ENCODE measurements around the gene OSBPL2. TPM values are rescaled to one million over a fixed set of nuclear protein-coding genes. Genes with fewer than 3 reads are reported as not detected.

Gene OSBPL2
- total RNA-seq, 4 donors from 2014 or later = 48.4 to 65.1 (median 55.8) TPM

DNA sequence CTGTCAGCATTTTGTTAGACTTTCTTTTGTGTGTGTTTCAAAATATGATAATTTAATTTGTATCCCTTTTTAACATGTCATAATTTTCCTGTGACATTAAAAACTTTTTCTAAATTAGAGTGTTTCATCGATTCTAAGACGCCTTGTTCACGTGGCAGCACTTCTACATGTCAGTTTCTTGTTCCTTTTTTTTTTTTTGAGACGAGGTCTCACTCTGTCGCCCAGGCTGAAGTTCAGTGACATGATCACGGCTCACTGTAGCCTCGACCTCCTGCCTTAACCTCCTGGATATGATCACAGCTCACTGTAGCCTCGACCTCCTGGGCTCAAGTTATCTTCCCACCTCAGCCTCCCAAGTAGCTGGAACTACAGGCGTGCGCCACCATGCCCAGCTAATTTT is 36.9 kb downstream of the OSBPL2 start:
- H3K36me3 ChIP-seq = peaks cover 19 to 91% (median 34%) of the 10 kb centered on the region in 3 donors
- no peaks in the 10 kb centered on the region for H3K4me1 ChIP-seq
- no peak for DNase-seq
- no peaks in the 10 kb centered on the region for H3K9me3 ChIP-seq
- no peak for TF ChIP-seq POLR2A (IDR thresholded peaks at IDR 0.05)
- TF ChIP-seq, protein P1, sequence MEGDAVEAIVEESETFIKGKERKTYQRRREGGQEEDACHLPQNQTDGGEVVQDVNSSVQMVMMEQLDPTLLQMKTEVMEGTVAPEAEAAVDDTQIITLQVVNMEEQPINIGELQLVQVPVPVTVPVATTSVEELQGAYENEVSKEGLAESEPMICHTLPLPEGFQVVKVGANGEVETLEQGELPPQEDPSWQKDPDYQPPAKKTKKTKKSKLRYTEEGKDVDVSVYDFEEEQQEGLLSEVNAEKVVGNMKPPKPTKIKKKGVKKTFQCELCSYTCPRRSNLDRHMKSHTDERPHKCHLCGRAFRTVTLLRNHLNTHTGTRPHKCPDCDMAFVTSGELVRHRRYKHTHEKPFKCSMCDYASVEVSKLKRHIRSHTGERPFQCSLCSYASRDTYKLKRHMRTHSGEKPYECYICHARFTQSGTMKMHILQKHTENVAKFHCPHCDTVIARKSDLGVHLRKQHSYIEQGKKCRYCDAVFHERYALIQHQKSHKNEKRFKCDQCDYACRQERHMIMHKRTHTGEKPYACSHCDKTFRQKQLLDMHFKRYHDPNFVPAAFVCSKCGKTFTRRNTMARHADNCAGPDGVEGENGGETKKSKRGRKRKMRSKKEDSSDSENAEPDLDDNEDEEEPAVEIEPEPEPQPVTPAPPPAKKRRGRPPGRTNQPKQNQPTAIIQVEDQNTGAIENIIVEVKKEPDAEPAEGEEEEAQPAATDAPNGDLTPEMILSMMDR (IDR thresholded peaks at IDR 0.05) = no peak
- H3K27me3 ChIP-seq = no peaks in the 10 kb centered on the region
- H3K27ac ChIP-seq = no peak overlapping the region
- intact Hi-C loops (cut with DNase I) = no loop called here
- 86 to 88% methylated on average over 10 of the region's 10 CpGs for WGBS, 2 donors
- no peak overlapping the region for H3K4me3 ChIP-seq

DNA sequence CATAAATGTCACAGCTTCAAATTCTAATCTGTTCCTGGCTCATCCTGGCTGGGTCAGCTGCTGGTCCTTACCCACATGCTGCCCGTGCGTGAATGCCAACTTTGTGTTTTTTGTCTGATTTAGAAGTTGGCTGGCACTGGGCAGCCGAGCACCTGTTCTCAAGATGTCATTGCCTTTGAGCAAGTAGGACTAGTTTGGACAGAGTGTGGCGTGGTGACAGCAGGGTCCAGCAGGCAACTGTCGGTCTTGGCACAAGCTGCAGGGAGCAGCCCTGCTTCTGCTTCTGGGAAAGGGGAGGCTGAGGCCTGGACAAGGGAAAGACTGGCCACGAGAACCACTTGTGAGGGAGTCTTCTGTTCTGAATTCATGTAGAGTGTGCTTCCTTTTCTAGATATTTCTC is 38.1 kb downstream of the OSBPL2 start:
- 76 to 83% methylated on average over 6 of the region's 6 CpGs for WGBS, 2 donors

DNA sequence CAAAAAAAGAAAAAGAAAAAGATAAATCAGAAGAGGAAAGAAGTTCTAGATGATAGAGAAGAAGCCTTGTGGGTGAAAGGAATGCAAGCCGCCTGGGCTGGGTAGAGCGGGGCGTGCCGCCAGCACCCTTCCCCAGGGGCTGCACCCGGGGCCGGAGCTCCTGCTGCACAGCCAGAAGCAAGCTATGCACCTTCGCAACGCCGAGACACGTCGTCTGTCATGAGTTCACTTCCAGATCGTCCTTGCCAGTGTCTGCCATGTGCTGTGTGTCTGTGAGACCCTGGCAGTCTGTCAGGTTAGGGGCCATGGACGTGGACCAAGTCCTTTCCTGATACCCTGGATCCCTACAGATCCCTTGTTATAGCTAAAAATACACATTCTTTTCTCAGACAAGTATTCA is 38.9 kb downstream of the OSBPL2 start:
- TF ChIP-seq, protein P1 (IDR thresholded peaks at IDR 0.05) = no peak
- TF ChIP-seq POLR2A (IDR thresholded peaks at IDR 0.05) = no peak
- no peaks in the 10 kb centered on the region for H3K27me3 ChIP-seq
- peaks cover 33 to 97% (median 46%) of the 10 kb centered on the region in 3 donors for H3K36me3 ChIP-seq
- no peaks in the 10 kb centered on the region for H3K4me1 ChIP-seq
- no peak overlapping the region for H3K27ac ChIP-seq
- H3K4me3 ChIP-seq = no peak overlapping the region
- intact Hi-C loops (cut with DNase I) = no loop called here
- DNase-seq = no peak
- 65 to 83% methylated on average over 13 of the region's 13 CpGs for WGBS, 2 donors
- no peaks in the 10 kb centered on the region for H3K9me3 ChIP-seq

More for the DNA sequence above, 38.1 kb downstream of the OSBPL2 start:
- Histone ChIP-seq H3K27me3 (no peaks in the 10 kb centered on the region), H3K36me3 (peaks cover 29 to 97% (median 45%) of the 10 kb centered on the region in 3 donors), H3K4me1 (no peaks in the 10 kb centered on the region), H3K4me3 (no peak overlapping the region), H3K9me3 (no peaks in the 10 kb centered on the region), H3K27ac (no peak overlapping the region)
- intact Hi-C loops (cut with DNase I) = no loop called here
- TF ChIP-seq, protein P1 (IDR thresholded peaks at IDR 0.05) = no peak
- TF ChIP-seq POLR2A (IDR thresholded peaks at IDR 0.05) = no peak
- DNase-seq = no peak

DNA sequence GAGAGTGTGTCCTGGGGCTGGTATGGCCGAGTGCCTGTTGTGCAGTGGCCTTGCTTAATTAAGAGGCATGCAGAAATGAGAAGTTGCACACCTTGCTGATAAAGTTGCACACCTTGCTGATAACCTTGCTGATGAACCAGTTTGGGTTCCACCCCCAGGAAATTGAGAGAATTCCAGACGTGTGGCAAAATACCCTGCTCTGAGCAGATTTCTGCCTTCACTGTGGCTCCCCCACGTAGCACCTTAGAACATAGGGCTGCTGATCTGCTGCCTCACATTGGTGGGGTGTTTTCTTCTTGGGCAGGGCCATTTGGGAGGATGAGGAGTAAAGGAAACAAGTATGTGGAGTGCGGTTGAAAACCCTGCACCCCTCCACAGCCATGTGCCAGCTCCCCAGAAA is 42.0 kb downstream of the OSBPL2 start:
- Histone ChIP-seq H3K36me3 (peaks cover 30 to 100% (median 37%) of the 10 kb centered on the region in 3 donors), H3K27ac (no peak overlapping the region), H3K27me3 (no peaks in the 10 kb centered on the region), H3K9me3 (no peaks in the 10 kb centered on the region), H3K4me1 (no peaks in the 10 kb centered on the region), H3K4me3 (no peak overlapping the region)
- no peak for DNase-seq
- no peak for TF ChIP-seq POLR2A (IDR thresholded peaks at IDR 0.05)
- TF ChIP-seq, protein P1 (IDR thresholded peaks at IDR 0.05) = no peak
- 89% methylated on average over 4 of the region's 4 CpGs; no CpG with 5 or more reads in 1 of the 2 donors for WGBS, 2 donors
- intact Hi-C loops (cut with DNase I) = no loop called here

DNA sequence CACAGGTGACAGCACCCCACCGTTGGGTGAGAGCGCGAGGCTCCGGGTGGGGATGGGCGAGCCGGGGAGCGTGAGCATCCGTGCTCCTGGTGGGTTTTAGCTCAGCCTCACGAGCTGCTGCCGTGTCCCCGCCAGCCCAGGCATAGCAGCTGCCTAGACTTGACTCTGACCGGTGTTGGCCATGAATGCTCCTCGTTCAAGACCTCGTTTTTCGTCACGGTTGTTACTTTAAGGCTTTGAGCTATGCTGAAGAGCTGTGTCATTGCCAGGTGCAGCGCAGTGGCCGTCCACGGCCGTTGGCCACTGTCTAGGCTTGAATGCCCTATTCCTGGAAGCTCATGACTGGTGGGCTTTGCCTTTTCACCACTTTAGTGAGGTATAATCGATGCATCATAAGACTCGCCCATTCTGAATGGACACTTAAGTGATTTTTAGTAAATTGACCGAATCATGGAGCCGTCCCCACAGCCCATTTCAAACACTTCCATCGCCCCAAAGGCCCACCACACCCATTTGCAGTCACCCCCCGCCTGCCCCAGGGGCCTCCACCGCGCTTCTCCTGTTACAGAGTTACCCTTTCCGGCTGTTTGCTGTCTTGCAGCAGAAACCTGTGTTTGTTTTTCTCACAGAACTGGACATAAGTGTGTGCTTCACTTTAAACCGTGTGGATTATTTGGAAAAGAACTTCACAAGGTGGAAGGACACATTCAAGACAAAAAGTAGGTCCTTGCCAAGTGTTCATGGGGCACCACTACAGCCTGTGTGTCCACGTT is 43.0 kb downstream of the OSBPL2 start:
- Histone ChIP-seq H3K27ac (no peak overlapping the region), H3K4me1 (peaks cover 0 to under 1% (median 0%) of the 10 kb centered on the region in 3 donors), H3K9me3 (no peaks in the 10 kb centered on the region), H3K4me3 (no peak overlapping the region), H3K36me3 (peaks cover 36 to 100% (median 43%) of the 10 kb centered on the region in 3 donors), H3K27me3 (no peaks in the 10 kb centered on the region)
- 93 to 94% methylated on average over 22 to 30 of the region's 31 CpGs for WGBS, 2 donors
- TF ChIP-seq, protein P1 (IDR thresholded peaks at IDR 0.05) = no peak
- no peak for TF ChIP-seq POLR2A (IDR thresholded peaks at IDR 0.05)
- DNase-seq = no peak
- intact Hi-C loops (cut with DNase I) = no loop called here

All from esophagus squamous epithelium (tissue), 5 donors.